ENCODE data around the gene MYO19. TPM values are rescaled to one million over a fixed set of nuclear protein-coding genes. Genes with fewer than 3 reads are reported as not detected.

The MYO19 gene
- total RNA-seq, 1 donor, result 51.4 TPM

- H3K36me3 ChIP-seq (ENCODE audit: insufficient read depth, low read length), result peaks cover 39% of the 10 kb centered on the region
- H2AFZ ChIP-seq (ENCODE audit: low read length), result no peak overlapping the region
- DNase-seq (ENCODE audit: insufficient read length, low spot score, missing footprints), result no peak
- no peak overlapping the region for H3K27ac ChIP-seq (ENCODE audit: low read depth, low read length)
- TF ChIP-seq, protein P1, sequence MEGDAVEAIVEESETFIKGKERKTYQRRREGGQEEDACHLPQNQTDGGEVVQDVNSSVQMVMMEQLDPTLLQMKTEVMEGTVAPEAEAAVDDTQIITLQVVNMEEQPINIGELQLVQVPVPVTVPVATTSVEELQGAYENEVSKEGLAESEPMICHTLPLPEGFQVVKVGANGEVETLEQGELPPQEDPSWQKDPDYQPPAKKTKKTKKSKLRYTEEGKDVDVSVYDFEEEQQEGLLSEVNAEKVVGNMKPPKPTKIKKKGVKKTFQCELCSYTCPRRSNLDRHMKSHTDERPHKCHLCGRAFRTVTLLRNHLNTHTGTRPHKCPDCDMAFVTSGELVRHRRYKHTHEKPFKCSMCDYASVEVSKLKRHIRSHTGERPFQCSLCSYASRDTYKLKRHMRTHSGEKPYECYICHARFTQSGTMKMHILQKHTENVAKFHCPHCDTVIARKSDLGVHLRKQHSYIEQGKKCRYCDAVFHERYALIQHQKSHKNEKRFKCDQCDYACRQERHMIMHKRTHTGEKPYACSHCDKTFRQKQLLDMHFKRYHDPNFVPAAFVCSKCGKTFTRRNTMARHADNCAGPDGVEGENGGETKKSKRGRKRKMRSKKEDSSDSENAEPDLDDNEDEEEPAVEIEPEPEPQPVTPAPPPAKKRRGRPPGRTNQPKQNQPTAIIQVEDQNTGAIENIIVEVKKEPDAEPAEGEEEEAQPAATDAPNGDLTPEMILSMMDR (IDR thresholded peaks at IDR 0.05; ENCODE audit: extremely low read depth, low read depth, low read length), result no peak
- H4K20me1 ChIP-seq (ENCODE audit: insufficient read depth, low read length), result no peaks in the 10 kb centered on the region
- no peaks in the 10 kb centered on the region for H3K9me3 ChIP-seq (ENCODE audit: low read depth, low read length)
- no peaks in the 10 kb centered on the region for H3K79me2 ChIP-seq (ENCODE audit: insufficient read depth, low read length)
- H3K4me2 ChIP-seq (ENCODE audit: insufficient read depth, low read length), result no peak overlapping the region
- no peaks in the 10 kb centered on the region for H3K4me1 ChIP-seq (ENCODE audit: insufficient read depth, low read length)
- no peaks in the 10 kb centered on the region for H3K27me3 ChIP-seq (ENCODE audit: insufficient read depth, low read length)
- H3K4me3 ChIP-seq (ENCODE audit: insufficient read depth, low read length), result no peak overlapping the region
Observed at GRCh38 chr17:36507266-36507665, 27.4 kb downstream of the MYO19 start.

- no peak for DNase-seq (ENCODE audit: insufficient read length, low spot score, missing footprints)
- H3K4me3 ChIP-seq (ENCODE audit: insufficient read depth, low read length), result no peak overlapping the region
- H3K36me3 ChIP-seq (ENCODE audit: insufficient read depth, low read length), result peaks cover 39% of the 10 kb centered on the region
- no peaks in the 10 kb centered on the region for H3K27me3 ChIP-seq (ENCODE audit: insufficient read depth, low read length)
- no peaks in the 10 kb centered on the region for H3K4me1 ChIP-seq (ENCODE audit: insufficient read depth, low read length)
- H4K20me1 ChIP-seq (ENCODE audit: insufficient read depth, low read length), result no peaks in the 10 kb centered on the region
- no peak overlapping the region for H2AFZ ChIP-seq (ENCODE audit: low read length)
- no peak overlapping the region for H3K4me2 ChIP-seq (ENCODE audit: insufficient read depth, low read length)
- no peaks in the 10 kb centered on the region for H3K79me2 ChIP-seq (ENCODE audit: insufficient read depth, low read length)
- no peaks in the 10 kb centered on the region for H3K9me3 ChIP-seq (ENCODE audit: low read depth, low read length)
- H3K27ac ChIP-seq (ENCODE audit: low read depth, low read length), result no peak overlapping the region
- TF ChIP-seq, protein P1 (IDR thresholded peaks at IDR 0.05; ENCODE audit: extremely low read depth, low read depth, low read length), result no peak
Observed at GRCh38 chr17:36506831-36507230, 27.8 kb downstream of the MYO19 start.

- Histone ChIP-seq H3K27me3 (ENCODE audit: insufficient read depth, low read length) (no peaks in the 10 kb centered on the region), H3K36me3 (ENCODE audit: insufficient read depth, low read length) (peaks cover 43% of the 10 kb centered on the region), H3K27ac (ENCODE audit: low read depth, low read length) (no peak overlapping the region), H3K4me1 (ENCODE audit: insufficient read depth, low read length) (no peaks in the 10 kb centered on the region), H4K20me1 (ENCODE audit: insufficient read depth, low read length) (no peaks in the 10 kb centered on the region), H3K4me3 (ENCODE audit: insufficient read depth, low read length) (no peak overlapping the region), H2AFZ (ENCODE audit: low read length) (no peak overlapping the region), H3K79me2 (ENCODE audit: insufficient read depth, low read length) (no peaks in the 10 kb centered on the region), H3K4me2 (ENCODE audit: insufficient read depth, low read length) (no peak overlapping the region), H3K9me3 (ENCODE audit: low read depth, low read length) (no peaks in the 10 kb centered on the region)
- TF ChIP-seq, protein P1 (IDR thresholded peaks at IDR 0.05; ENCODE audit: extremely low read depth, low read depth, low read length), result no peak
- no peak for DNase-seq (ENCODE audit: insufficient read length, low spot score, missing footprints)
Observed at GRCh38 chr17:36506249-36506826, 28.3 kb downstream of the MYO19 start.

DNA sequence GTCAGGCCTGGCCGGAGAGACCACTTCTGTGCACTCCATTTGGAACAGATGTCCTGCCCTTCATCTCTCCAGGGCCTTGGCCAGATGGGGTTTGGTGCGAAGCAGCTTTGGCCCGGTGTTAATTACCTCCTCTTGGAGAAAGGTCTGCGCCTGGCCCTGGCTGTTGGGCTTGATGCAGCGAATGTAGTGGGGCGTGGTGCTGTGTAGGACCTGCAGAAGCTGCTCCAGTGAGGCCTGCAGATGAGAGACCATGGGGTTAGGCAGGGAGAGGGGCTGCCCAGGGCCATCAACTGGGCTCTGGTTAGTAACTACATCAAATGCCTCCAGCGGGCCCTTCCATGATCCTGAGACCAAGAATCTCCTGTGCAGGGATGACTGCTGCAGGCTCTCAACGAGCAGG is 29.5 kb downstream of the MYO19 start:
- Histone ChIP-seq H3K4me1 (ENCODE audit: insufficient read depth, low read length) (no peaks in the 10 kb centered on the region), H4K20me1 (ENCODE audit: insufficient read depth, low read length) (no peaks in the 10 kb centered on the region), H3K27ac (ENCODE audit: low read depth, low read length) (no peak overlapping the region), H2AFZ (ENCODE audit: low read length) (no peak overlapping the region), H3K36me3 (ENCODE audit: insufficient read depth, low read length) (peaks cover 53% of the 10 kb centered on the region), H3K79me2 (ENCODE audit: insufficient read depth, low read length) (no peaks in the 10 kb centered on the region), H3K27me3 (ENCODE audit: insufficient read depth, low read length) (no peaks in the 10 kb centered on the region), H3K4me2 (ENCODE audit: insufficient read depth, low read length) (no peak overlapping the region), H3K4me3 (ENCODE audit: insufficient read depth, low read length) (no peak overlapping the region), H3K9me3 (ENCODE audit: low read depth, low read length) (no peaks in the 10 kb centered on the region)
- no peak for DNase-seq (ENCODE audit: insufficient read length, low spot score, missing footprints)
- TF ChIP-seq, protein P1 (IDR thresholded peaks at IDR 0.05; ENCODE audit: extremely low read depth, low read depth, low read length), result no peak
